ENCODE measurements around the gene NECTIN1.

NECTIN1 gene

DNA sequence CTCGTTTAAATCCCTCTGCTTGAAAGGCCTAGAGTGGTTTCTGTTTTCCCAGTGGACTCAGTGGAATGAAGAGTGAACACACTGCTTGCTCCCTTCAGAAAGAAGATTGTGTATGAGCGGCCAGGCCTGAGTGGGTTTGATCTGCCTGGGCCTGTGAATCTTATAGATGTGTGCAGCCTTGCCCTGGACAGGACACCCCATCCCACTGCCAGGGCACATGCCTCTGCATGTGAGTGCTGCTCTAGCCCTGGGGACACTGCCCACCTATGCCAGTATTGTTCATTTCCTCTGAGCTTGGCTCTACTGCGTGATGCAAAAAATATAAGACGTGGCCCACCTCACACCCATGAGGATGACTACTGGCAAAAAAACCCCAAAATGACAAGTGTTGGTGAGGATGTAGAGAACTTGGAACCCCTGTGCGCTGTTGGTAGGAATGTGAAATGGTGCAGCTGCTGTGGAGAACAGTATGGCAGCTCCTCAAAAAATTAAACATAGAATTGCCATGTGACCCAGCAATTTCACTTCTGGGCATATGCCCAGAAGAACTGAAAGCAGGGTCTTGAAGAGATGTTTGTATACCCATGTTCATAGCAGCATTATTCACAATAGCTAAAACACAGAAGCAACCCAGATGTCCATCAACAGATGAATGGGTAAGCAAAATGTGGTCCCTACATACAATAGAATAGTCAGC, 27.3 kb upstream of the NECTIN1 start:
- H3K36me3 ChIP-seq (ENCODE audit: low read length), result no peaks in the 10 kb centered on the region

DNA sequence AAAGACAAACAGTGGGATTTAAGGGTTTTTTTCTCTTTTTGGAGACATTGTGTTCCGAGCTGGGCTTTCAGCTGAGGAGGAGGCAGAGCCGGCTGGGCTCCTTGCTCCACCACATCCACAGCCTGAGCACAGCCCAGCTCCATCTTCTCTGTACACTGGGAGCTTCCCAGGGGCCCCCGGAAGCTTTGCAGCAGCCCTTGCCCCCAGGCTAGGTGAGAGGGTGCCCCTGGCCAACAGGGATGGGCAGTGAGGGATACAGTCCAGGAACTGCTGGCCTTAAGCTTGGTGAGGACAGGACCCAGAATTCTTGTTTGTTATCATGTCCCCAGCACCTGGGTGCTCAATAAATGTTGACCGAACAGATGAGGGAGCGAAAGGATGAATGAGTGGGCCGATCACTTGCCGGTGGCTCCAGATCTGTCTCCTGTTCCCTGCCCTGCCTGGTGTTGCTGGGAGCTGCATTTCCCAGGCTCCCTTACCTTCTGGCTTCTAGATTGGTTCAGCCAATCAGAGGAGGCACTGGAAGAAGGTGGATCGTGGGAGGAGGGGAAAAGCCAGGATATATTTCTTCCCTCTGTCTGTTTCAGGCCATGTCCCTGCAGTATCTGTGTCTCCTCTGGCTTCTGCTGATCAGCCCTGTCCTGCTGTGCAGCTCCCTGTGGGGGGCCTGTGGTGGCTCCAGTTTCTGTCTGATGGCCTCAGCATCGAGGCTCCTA, 26.5 kb upstream of the NECTIN1 start:
- TF ChIP-seq EZH2phosphoT487 (conservative IDR thresholded peaks at IDR 0.05; ENCODE audit: low read length), result no peak
- TF ChIP-seq, protein P1, sequence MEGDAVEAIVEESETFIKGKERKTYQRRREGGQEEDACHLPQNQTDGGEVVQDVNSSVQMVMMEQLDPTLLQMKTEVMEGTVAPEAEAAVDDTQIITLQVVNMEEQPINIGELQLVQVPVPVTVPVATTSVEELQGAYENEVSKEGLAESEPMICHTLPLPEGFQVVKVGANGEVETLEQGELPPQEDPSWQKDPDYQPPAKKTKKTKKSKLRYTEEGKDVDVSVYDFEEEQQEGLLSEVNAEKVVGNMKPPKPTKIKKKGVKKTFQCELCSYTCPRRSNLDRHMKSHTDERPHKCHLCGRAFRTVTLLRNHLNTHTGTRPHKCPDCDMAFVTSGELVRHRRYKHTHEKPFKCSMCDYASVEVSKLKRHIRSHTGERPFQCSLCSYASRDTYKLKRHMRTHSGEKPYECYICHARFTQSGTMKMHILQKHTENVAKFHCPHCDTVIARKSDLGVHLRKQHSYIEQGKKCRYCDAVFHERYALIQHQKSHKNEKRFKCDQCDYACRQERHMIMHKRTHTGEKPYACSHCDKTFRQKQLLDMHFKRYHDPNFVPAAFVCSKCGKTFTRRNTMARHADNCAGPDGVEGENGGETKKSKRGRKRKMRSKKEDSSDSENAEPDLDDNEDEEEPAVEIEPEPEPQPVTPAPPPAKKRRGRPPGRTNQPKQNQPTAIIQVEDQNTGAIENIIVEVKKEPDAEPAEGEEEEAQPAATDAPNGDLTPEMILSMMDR (IDR thresholded peaks at IDR 0.05; ENCODE audit: insufficient read depth, low read length, poor library complexity, severe bottlenecking), result no peak
- Histone ChIP-seq H2AFZ (ENCODE audit: low read depth, low read length, severe bottlenecking) (no peak overlapping the region), H3K4me2 (ENCODE audit: low read depth, low read length, poor library complexity, severe bottlenecking) (no peak overlapping the region), H3K36me3 (ENCODE audit: low read length) (no peaks in the 10 kb centered on the region), H3K9me3 (ENCODE audit: insufficient read depth, low read length) (no peaks in the 10 kb centered on the region), H3K27me3 (ENCODE audit: low read length) (no peaks in the 10 kb centered on the region), H3K79me2 (ENCODE audit: insufficient read depth, low read length) (no peaks in the 10 kb centered on the region), H4K20me1 (ENCODE audit: low read depth, low read length) (no peaks in the 10 kb centered on the region), H3K9me2 (replicated peaks; ENCODE audit: insufficient read depth, low read length) (no peaks in the 10 kb centered on the region), H3F3A (ENCODE audit: insufficient read depth) (no peaks in the 10 kb centered on the region), H3K27ac (ENCODE audit: low read depth, low read length) (no peak overlapping the region), H3K4me3 (ENCODE audit: insufficient read depth, low read length, poor library complexity, severe bottlenecking) (no peak overlapping the region), H3K9ac (ENCODE audit: low read length) (no peak overlapping the region)

More for the DNA sequence above, 27.3 kb upstream of the NECTIN1 start:
- no peak overlapping the region for H3K9ac ChIP-seq (ENCODE audit: low read length)
- no peak for TF ChIP-seq EZH2phosphoT487 (conservative IDR thresholded peaks at IDR 0.05; ENCODE audit: low read length)
- TF ChIP-seq, protein P1 (IDR thresholded peaks at IDR 0.05; ENCODE audit: insufficient read depth, low read length, poor library complexity, severe bottlenecking), result no peak
- no peaks in the 10 kb centered on the region for H3K9me3 ChIP-seq (ENCODE audit: insufficient read depth, low read length)
- H3K79me2 ChIP-seq (ENCODE audit: insufficient read depth, low read length), result no peaks in the 10 kb centered on the region
- no peak overlapping the region for H2AFZ ChIP-seq (ENCODE audit: low read depth, low read length, severe bottlenecking)
- no peak overlapping the region for H3K4me3 ChIP-seq (ENCODE audit: insufficient read depth, low read length, poor library complexity, severe bottlenecking)
- no peak overlapping the region for H3K27ac ChIP-seq (ENCODE audit: low read depth, low read length)
- H3K9me2 ChIP-seq (replicated peaks; ENCODE audit: insufficient read depth, low read length), result no peaks in the 10 kb centered on the region
- H3K4me2 ChIP-seq (ENCODE audit: low read depth, low read length, poor library complexity, severe bottlenecking), result no peak overlapping the region
- H3F3A ChIP-seq (ENCODE audit: insufficient read depth), result no peaks in the 10 kb centered on the region
- no peaks in the 10 kb centered on the region for H4K20me1 ChIP-seq (ENCODE audit: low read depth, low read length)
- no peaks in the 10 kb centered on the region for H3K27me3 ChIP-seq (ENCODE audit: low read length)

DNA sequence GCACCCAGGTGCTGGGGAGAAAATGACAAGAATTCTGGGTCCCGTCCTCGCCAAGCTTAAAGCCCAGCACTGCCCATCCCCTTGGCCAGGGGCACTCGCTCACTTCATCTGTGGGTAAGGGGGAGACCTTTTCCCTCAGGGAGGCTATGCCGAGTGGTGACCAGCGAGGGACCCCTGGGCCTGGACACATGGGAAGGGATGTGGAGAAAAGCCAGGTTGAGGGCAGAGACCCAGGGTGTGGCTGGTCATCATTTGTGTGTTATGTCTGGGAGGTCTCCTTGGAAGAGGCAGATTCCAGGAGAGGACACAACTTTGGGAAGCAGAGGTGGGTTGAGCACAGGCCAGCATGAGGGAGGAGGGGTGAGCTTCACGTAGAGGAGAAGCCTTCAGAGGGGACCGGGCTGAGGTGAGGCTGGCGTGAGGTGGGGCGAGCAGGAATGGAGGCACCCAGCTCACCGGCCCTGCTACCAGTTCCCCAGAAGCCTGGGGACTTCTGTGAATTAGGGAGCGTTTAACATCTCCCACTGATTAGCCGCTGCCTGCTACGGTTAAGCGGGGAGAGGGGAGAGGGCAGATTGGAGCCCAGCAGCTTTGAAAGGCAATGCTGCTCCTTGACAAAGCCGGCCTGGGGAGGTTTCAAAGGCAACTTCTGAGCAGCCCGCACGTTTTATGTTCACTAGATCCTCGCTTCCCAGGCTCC, 25.8 kb upstream of the NECTIN1 start:
- no peaks in the 10 kb centered on the region for H4K20me1 ChIP-seq (ENCODE audit: low read depth, low read length)
- H3K4me2 ChIP-seq (ENCODE audit: low read depth, low read length, poor library complexity, severe bottlenecking), result no peak overlapping the region
- no peaks in the 10 kb centered on the region for H3K9me2 ChIP-seq (replicated peaks; ENCODE audit: insufficient read depth, low read length)
- H3K27me3 ChIP-seq (ENCODE audit: low read length), result no peaks in the 10 kb centered on the region
- H3F3A ChIP-seq (ENCODE audit: insufficient read depth), result no peaks in the 10 kb centered on the region
- no peaks in the 10 kb centered on the region for H3K36me3 ChIP-seq (ENCODE audit: low read length)
- no peak overlapping the region for H3K9ac ChIP-seq (ENCODE audit: low read length)
- TF ChIP-seq, protein P1 (IDR thresholded peaks at IDR 0.05; ENCODE audit: insufficient read depth, low read length, poor library complexity, severe bottlenecking), result no peak
- TF ChIP-seq EZH2phosphoT487 (conservative IDR thresholded peaks at IDR 0.05; ENCODE audit: low read length), result no peak
- no peak overlapping the region for H3K27ac ChIP-seq (ENCODE audit: low read depth, low read length)
- no peaks in the 10 kb centered on the region for H3K9me3 ChIP-seq (ENCODE audit: insufficient read depth, low read length)
- H3K79me2 ChIP-seq (ENCODE audit: insufficient read depth, low read length), result no peaks in the 10 kb centered on the region
- H2AFZ ChIP-seq (ENCODE audit: low read depth, low read length, severe bottlenecking), result no peak overlapping the region
- H3K4me3 ChIP-seq (ENCODE audit: insufficient read depth, low read length, poor library complexity, severe bottlenecking), result no peak overlapping the region
